EH (cell line): ENCODE measurements around the gene FAM174B.
A peak's percentile ranks its signal among the peaks of the same experiment; 100 is the strongest.
"Not testable (repeated sequence)": the region's sequence is repeated elsewhere in the genome, so short reads cannot be mapped to it uniquely, and the experiment has no call there.

Source experiments
- DNase-seq: peaks from one replicate; pipeline ENCODE4 v3.0.0-alpha.2; 2015; ENCODE audit warnings: low read depth

FAM174B gene

DNA sequence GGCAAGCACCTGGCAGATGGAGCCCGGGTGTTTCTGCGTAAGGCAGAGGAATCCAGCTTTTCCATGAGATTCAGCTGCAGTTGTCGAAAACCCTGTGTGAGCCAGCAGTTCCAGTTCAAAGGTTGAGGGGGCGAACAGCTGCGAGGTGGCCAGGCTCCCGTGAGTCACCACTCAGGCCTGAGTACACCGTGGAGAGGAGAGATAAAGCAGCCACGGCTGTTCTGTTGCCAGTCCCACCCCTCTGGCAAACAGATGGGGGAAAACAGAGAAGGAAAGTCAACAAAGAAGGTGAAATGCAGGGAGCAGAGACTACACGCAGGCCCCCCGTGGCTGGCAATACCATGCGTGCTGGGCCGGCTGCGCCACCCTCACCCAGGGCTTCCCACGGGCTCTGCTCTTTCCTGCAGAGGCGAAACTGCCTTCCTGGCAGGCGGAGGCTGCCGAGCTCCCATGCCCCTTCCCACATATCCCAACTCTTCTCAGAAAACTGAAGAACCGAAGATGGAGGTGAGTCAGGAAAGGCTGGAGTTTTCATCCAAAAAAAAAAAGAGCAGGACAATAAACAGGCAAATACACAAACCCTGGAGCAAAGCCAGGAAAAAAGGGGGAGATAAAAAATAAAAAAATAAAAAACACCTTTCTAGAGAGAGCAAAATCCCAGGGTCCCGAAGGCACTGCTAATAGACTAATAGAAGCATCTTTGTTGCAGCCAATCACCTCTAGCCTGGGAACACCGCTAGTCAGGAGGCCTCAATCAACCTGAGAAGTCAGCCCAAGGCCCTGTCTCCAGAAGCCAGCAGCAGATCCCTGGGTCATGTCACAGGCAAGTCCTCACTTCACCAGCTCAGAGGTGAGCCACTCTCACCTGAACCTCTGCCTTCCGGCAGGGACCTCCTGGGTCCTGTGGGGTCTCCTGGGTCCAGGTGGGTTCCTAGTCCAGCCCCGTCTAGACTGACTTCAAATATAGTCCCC is 37.7 kb downstream of the FAM174B start:
- DNase-seq = peak; percentile 73

DNA sequence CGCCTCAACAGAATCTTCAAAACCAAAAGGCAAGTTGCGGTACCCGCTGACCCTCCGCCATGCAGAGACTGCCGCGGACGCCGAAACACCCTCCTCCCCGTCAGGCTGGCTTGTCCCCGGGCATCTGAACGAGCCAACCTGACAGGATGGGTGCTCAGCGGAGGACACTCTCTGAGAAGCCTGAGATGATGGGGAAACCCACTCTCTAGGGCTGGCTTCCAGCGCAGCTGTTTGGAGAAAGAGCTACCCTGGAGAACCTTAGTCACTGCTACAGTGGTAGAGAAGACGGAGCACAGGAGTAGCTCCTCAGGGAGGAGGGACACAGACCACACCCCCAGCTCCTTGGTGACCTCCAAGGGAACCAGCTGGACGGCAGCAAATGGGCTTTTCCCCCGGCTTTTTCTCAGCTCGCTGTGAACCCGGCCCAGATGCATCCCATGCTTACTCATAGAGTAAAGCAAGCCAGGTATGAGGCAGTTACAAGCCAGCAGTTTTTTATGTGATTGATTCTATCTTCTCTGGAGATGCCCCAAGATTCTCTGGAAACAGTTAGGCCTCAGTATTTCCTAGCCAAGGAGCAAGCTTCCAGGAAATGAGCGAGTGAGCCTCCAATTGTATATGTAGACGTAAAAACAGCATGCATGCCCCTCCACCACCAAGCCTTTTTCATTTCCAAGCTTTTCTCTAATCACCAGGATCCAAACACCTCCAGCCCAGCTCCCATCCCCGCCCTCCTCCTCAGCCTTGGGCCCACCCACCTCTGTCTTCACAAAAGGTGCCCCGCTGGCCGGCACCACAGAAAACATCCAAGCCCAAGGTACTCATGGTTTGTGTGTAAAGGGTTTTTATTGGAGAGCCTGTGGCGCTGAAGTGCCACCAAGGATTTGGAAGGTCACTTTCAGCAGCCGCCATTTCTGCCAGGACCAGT is 38.7 kb downstream of the FAM174B start:
- DNase-seq = no peak

DNA sequence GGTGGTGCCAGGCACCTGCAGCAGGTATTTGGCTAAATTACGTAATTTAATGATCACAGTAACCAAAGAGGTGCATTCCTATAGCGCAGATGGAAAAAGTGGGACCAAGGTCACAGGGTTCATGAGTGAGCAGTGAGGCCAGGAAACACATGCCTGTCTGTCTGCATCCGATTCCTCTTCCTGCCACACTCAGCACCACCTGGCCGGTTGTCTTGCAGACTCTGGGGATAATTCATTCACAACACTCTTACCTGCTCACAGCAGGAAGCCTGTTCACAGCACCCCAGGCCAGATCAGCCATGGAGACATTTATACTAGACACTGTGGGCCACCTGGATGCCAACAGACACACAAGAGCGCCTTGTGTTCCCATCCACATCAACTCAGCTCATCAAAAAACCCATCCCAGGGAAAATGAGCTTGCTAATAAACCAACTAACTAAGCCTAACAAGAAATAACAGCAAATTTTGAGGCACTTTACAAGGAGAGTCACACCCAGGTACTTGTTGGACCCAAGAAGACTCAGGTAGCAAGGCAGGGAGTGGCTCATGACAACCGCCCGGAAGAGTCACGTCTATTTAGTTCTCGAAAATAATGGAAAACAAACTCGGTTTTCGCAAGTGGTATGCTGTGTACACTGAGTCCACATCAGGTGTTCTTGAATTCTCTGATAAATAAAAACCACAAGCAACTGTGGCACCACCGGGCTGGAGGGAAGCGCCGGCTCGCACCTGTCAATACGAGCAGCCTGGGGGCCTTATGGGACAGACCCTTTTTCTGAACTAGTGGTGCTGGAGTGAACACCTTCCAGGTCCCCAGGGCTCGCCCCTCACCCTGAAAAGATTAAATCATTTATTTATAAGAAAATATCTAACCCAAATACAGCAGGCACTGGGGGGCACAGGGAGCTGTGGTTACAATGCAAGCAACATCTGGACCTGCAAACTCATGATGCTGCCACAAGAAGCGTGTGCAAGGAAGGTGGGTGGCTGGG is 40.5 kb downstream of the FAM174B start:
- DNase-seq = no peak

DNA sequence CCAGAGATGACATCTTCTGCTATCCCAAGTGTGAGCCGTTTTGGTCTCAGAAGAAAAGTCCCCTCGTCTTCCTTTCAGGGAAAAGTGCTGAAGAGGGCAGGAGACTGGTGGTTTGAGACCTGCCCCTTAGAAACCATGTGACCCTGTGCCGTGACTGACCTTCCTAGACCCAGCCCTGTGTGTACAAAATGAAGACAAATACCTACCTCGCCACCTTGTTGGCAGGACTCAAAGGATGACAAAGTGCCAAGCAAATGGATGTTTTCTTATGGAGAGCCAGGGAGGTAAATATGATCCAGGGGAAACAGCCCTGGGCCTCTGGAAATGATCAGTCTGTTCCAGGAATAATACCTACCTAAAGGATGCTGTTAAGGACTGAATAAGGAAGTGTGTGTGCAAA is 41.3 kb downstream of the FAM174B start:
- no peak for DNase-seq

DNA sequence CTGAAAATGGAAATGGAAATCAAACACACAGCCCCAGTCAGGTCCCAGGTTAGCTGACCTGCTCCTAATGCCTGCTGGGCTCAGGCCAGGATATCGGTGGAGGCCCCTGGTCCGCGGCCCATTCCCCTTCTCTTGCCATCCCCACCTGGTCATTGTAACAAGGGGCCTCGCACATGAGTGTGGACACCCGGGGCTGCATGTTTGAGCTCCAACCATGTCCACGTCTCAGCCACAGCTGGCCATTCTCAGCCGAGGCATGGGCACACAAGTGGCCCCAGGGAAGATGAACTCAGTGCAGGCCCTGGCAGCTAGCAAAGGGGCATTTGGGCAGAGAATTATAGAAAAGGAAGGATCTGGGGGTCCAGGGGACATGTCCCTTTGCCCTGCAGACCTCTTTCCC is 41.7 kb downstream of the FAM174B start:
- no peak for DNase-seq

DNA sequence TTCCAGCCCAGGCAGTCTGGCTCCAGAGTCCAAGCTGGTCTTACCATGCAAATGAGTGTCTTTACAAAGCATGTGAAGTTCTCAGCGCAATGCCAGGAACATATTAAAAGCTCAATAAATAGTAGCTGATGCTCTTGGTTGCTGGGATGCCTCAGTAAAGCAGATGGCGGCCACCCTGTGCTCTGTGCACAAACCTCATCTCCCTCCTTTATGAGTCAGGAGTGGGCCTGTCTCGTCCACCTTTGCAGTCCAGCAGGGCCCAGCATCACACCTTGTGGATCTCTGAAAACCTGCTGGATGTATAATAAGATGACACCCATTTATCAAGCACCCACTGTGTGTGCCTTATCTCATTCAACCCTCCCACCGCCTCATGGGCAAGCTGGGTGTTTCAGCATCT is 42.7 kb downstream of the FAM174B start:
- no peak for DNase-seq

DNA sequence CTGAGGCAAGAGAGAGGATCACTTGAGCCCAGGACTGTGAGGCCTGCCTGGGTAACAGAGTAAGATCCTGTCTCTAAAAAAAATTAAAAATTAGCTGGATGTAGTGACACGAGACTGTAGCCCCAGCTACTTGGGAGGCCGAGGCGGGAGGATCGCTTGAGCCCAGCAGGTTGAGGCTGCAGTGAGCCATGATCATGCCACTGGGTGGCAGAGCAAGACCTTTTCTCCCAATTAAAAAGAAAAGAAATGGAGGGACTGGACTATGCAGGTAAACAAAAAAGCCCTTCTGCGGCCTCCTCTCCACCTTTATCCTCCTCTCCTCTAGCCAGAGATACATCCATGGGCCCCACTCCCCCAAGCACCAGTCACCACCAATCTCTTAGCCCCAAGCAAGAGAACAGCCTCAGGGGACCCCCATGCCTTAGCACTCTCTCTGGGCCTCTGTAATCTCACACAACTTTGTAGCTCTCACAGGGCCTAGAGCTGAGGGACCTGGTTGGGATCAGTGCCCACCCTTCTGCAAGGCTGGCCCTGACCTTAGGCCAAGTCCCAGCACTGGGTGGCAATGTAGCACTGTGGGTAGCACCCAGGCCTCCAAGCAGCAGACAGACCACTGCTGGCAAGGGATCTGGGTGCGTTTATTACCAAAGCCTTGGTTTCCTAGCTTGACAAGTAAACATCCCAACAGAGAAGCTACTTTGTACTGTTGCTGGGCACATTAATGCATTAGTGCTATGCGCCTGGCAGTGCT is 43.4 kb downstream of the FAM174B start:
- DNase-seq = peak; percentile 39

DNA sequence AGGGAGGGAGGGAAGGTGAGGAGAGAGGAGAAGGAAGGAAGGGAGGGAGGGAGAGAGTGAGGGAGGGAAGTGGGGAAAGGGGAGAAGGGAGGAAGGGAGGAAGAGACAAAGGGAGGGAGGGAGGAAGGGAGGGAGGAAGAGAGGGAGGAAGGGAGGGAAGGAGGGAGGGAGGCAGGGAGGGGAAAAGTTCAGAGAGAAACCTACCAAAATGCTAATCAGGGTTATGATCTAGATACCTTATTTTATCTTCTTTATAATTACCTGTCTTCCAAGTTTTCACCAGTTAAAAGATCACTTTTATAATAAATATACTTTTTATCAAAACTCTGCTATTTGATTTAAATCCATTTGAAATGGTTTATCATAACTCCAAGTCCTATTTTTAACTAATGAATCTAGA is 44.4 kb downstream of the FAM174B start:
- DNase-seq = no peak

DNA sequence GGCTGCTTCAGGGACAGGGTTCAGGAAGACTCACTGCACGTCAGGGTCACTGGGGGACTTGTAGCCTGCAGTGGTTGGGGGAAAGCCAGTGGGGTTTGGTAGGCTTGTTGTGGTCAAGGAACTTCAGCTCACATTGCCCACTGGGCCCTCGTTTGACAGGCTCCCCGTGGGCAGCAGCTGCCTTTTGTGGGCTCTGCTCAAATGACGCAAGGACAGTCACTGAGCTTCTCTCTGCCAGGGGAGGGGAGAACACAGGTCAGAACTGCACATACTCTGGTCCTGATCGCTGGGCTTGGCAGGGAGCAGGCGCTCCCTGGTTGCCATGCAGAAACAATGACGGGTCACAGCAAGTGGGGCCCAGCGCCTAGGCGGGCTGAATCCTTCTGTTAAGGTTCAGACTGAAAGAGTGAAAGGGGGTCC is 45.5 kb downstream of the FAM174B start:
- DNase-seq = no peak

DNA sequence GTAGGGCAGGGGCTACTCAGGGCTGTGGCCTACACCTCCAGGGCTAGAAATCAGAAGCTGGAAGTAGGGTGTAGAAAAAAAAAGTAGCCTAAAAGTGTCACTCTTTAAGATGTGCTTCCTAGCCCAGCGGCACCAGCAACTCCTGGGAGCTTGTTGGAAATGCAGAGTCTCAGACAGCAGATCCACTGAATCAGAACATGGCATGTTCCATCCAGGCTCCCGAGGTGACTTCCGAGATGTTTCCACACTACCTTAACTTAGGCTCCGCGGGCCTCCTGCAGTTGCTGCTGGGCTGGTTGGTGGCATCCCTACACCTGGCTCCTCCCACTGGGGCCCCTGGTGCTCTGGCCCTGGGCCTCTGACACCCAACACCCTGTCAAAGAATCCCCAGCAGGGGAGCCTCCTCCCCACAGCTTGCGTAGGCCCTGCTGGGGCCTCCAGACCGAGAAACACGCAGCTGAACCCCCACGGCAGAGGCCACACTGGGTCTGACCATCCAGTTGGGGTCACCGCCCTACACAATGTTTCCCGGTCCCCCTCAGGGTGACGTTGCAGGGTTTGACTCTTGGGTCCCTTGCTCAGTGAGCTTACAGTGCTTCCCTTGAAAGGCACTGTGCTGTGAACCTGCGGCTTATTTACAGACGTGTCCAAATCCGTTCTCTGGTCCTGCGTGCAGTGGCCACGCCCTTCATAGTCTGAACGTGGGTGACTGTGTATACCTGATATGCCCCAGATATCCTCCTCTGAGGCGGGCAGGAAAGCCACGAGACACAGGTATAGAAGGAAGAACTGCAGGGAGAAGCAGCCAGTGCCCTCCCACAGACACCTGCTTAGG is 46.5 kb downstream of the FAM174B start:
- no peak for DNase-seq

DNA sequence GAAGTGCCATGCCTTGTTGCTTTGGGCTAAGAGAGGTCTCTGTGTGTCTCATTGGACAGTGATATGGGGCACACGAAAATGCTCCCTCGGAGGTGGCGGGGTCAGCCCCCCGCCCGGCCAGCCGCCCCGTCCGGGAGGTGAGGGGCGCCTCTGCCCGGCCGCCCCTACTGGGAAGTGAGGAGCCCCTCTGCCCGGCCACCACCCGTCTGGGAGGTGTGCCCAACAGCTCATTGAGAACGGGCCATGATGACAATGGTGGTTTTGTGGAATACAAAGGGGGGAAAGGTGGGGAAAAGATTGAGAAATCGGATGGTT is 48.8 kb downstream of the FAM174B start:
- DNase-seq = not testable (repeated sequence)

DNA sequence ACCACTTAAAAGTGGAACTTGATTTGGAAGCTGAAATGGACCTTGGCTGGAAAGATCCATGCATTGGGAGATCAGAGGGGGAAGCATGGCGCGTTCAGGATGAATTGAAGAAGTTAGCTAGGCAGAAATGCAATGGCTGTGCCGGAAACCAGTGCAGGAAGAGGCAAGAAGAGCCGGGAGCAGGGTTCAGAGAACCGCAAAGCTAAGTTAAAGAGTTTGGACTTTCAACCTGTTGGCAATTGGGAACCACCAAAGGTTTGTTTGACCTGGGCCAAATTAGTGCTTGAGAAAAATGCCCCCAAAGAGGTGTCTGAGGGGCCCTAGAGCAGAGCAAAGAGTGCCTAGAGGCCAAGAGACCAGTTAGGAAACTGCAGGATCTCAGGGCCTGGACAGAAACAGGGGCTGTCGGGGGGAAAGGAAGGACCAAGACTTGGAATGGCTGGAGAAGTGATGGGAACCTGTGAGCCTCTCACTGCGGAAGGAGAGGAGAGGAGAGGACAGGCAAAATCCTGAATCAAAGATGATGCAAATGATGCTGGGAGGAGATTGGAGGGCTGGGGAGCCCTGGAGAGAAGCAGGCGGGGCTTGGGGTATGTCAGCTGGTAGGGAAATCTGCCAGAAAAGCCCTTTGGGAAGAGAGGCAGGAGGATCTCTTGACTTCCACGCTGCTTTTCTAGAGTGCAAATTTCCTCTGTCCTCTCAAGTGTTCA is 49.3 kb downstream of the FAM174B start:
- DNase-seq = no peak

DNA sequence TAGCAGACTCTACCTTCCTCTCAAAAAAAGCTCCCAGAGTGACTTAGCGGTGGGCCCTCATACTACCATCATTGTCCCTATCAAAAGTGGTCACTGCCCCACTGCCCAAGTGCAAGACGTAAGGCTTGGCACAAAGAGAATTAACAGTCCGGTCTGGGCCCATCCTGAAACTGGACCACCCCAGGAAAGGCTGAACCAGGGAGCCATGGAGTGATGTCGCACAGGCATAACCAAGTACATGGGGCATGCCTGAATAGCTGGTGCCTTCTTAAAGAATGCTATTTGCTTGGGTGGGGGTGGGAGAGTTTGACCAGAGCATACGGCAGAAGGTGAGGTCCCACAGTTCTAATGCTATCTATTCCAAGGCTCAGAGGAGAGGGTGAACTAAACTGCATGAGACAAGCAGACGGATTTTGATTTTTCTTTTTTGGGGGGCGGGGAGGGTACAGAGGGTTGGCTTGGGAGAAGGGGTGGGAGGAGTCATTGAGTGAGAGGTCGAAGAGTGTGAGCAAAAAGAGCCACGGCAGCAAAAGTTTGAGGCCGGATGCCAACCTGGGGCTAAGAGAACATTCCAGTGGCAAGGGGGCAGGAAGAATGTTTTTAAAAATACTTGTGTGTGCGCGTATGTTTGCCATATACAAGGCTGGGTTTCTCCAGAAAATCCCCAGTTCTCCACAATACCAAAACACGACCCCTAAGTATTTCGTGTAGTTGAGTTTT is 50.2 kb downstream of the FAM174B start:
- DNase-seq = no peak

DNA sequence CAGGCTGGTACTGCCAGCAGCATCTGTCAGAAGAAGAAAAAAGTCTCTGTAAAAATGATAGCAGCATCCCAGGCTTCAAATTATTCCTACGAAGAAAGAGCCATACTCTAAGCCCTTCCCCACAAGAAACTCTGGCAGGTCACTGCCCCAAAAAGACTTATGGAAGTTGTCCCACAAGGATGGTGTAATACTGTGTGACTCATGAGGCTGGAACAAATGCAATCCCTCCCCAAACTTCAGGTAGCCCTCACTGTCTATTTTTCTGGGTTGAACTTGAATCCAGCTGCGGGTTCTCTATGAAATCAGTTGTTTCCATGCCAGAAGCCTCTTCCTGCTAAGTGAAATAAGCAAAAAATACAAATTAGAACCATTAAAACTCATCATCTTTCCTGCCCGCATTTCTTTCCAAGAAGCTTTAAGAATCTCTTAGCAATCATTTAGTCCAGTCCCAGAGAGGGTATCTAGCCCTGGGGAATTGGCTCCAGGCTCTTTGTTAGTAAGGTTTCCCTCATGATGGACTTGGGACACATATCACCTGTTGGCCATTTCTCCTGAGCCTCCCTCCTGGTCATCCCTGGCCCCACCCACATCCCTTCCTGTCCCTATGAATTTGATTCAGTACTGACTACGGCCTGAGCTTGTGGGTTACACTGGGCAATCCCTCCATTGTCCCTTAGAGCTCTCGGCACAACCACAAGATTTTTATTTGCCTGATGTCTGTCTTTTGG is 51.7 kb downstream of the FAM174B start:
- no peak for DNase-seq

DNA sequence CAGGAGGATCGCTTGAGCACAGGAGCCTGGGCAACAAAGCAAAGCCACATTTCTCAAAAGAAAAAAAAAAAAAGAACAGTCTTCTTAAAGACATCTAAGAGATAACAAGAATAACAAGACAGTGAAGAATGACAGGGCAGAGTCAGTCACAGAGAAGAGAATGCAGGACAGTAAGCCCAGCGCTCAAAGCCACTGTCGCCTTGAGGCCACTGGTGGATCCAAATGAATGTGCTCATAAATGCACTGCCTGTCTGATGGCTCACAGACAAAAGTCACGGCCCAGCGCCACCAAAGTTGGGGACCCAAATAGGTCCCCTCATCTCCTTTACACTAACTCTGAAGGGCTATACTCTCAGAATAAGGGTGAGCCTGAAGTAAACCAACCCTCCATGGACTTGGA is 52.3 kb downstream of the FAM174B start:
- DNase-seq = no peak

DNA sequence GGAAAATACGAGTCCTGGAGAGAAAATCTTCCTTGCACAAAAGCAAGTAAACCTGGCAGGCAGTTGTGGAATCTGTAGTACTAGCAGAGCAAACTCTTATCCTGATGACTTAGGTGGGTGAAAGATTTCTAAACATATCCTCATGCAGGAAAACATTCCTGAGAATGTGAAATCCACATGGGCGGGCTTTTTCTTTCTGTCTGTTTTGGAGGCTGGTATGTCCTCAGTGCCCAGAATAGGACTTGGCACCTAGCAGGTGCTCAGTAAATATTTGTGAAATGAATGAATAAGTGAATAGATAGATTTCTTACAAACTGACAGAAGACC is 53.3 kb downstream of the FAM174B start:
- no peak for DNase-seq

DNA sequence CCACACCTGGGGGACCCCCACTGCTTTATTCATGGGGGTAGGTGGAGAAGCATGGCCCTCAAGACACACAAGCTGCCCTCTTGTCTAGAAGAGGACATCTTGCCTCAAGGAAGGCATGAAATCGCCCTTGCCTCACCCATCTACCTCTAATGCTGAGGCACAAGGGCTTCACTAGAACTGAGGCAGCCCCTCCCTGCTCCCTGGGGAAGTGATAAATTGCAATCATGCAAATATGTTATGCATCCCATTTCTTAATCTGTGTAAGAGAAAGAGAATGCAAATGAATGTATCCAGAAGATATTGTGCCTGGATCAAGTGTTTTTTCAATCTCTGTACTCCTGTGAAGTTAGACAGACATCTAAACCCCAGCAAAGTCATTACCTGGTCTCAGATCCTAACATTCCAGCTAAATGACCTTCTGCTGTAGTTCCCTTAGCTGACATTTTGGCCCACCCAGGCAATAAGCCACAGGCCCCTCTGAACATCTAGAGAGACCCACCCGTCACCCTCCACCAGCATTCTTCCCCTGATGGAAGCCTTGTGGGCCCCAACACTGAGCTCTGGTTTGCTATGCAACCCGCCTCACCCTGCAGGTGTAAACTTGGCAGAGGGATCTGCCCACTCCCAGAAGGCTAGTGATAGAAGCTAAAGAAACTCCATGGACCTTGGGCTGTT is 53.8 kb downstream of the FAM174B start:
- no peak for DNase-seq

DNA sequence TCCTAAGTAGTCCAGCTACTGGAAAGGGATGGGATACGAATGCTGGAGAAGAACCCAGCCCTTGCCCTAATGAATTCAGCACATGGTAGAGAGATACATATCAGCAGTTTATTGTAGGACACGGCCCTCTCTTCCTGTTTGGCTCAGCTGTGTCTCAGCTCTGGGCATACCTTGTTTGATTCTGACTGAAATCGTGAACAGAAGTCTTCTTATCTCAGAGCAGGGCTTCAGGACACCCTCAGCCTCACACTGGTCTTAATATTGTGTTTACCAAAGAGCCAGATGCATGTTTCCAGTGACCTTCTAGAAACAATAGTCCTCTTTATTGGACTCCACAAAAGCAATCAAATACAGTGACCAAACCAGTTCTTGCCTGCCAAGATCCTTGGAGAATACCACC is 54.7 kb downstream of the FAM174B start:
- no peak for DNase-seq
